Neural progenitor cell (in vitro differentiated cells): ENCODE results near the gene RTL10. TPM values are rescaled to one million over a fixed set of nuclear protein-coding genes. Genes with fewer than 3 reads are reported as not detected.
"Not testable (repeated sequence)": the region's sequence is repeated elsewhere in the genome, so short reads cannot be mapped to it uniquely, and the experiment has no call there.

ENCODE experiments used
- DNase-seq: peaks from one replicate; pipeline ENCODE4 v3.0.0-alpha.2; 2016; ENCODE audit warnings: low spot score
- H2AFZ ChIP-seq: fragments of 200-600 bp; sonication (generic); replicated peaks from 2 replicates; pipeline ENCODE4 v1.6.1; 2016; ENCODE audit warnings: antibody characterized with exemption
- H3F3A ChIP-seq: fragments of 200-600 bp; sonication (generic); 2 replicates; pipeline ENCODE4 v1.6.1; 2016; ENCODE audit warnings: antibody characterized with exemption, low read depth
- H3K27ac ChIP-seq: fragments of 200-600 bp; sonication (generic); 2 replicates; pipeline ENCODE4 v1.5.1; 2016; ENCODE audit warnings: mild to moderate bottlenecking
- H3K27me3 ChIP-seq: fragments of 200-600 bp; sonication (generic); 2 replicates; pipeline ENCODE4 v1.6.1; 2016; ENCODE audit warnings: mild to moderate bottlenecking, moderate library complexity
- H3K36me3 ChIP-seq: fragments of 200-600 bp; sonication (generic); 2 replicates; pipeline ENCODE4 v1.5.1; 2016
- H3K4me1 ChIP-seq: fragments of 200-600 bp; sonication (generic); 2 replicates; pipeline ENCODE4 v1.6.1; 2016; ENCODE audit warnings: mixed run types
- H3K4me2 ChIP-seq: fragments of 200-600 bp; sonication (generic); 2 replicates; pipeline ENCODE4 v1.6.1; 2016
- H3K4me3 ChIP-seq: fragments of 200-600 bp; sonication (generic); 2 replicates; pipeline ENCODE4 v1.5.1; 2016
- H3K79me2 ChIP-seq: fragments of 200-600 bp; sonication (generic); 2 replicates; pipeline ENCODE4 v1.6.1; 2016; ENCODE audit warnings: low read depth
- H3K9ac ChIP-seq: fragments of 200-600 bp; sonication (generic); 2 replicates; pipeline ENCODE4 v1.6.1; 2016
- H3K9me3 ChIP-seq: fragments of 200-600 bp; sonication (generic); 2 replicates; pipeline ENCODE4 v1.5.1; 2016; ENCODE audit warnings: low read depth
- H4K20me1 ChIP-seq: fragments of 200-600 bp; sonication (generic); 2 replicates; pipeline ENCODE4 v1.6.1; 2016; ENCODE audit warnings: low read depth
- H3K27ac Mint-ChIP-seq: 3 replicates; pipeline ENCODE4 v1.8.0; 2021; ENCODE audit warnings: mixed read lengths
- H3K27me3 Mint-ChIP-seq: 2 replicates; pipeline ENCODE4 v1.8.0; 2022; ENCODE audit warnings: low read depth, mild to moderate bottlenecking, inconsistent platforms, moderate library complexity, mixed read lengths; ENCODE audit not compliant: insufficient read depth
- H3K36me3 Mint-ChIP-seq: 3 replicates; pipeline ENCODE4 v1.8.0; 2021; ENCODE audit warnings: mixed read lengths
- H3K4me1 Mint-ChIP-seq: 3 replicates; pipeline ENCODE4 v1.8.0; 2021; ENCODE audit warnings: mixed read lengths
- H3K4me3 Mint-ChIP-seq: 3 replicates; pipeline ENCODE4 v1.8.0; 2021; ENCODE audit warnings: mild to moderate bottlenecking, moderate library complexity, mixed read lengths
- H3K9me3 Mint-ChIP-seq: 3 replicates; pipeline ENCODE4 v1.8.0; 2020; ENCODE audit warnings: mixed read lengths
- EZH2 ChIP-seq: fragments of 200-600 bp; sonication (generic); IDR thresholded peaks from 2 replicates; pipeline ENCODE4 v1.6.1; 2017; ENCODE audit warnings: antibody characterized with exemption, mild to moderate bottlenecking, moderate library complexity
- EZH2phosphoT487 ChIP-seq: fragments of 200-600 bp; sonication (generic); IDR thresholded peaks from 2 replicates; pipeline ENCODE4 v1.6.1; 2017; ENCODE audit warnings: antibody characterized with exemption
- total RNA-seq: library from RNA; depleted of rRNA; stranded (reverse); fragments of >200 nt; gene quantifications from 2 replicates; pipeline ENCODE4 v1.2.3, GENCODE V29; 2015; ENCODE audit warnings: low replicate concordance
- TF ChIP-seq, protein P1 (sequence below): fragments of 200-600 bp; sonication (generic); IDR thresholded peaks from 2 replicates; pipeline ENCODE4 v1.5.1; 2017; ENCODE audit warnings: antibody characterized with exemption, mild to moderate bottlenecking

RTL10 gene
- total RNA-seq, 1 donor from 2014 or later = 7.3 TPM

DNA sequence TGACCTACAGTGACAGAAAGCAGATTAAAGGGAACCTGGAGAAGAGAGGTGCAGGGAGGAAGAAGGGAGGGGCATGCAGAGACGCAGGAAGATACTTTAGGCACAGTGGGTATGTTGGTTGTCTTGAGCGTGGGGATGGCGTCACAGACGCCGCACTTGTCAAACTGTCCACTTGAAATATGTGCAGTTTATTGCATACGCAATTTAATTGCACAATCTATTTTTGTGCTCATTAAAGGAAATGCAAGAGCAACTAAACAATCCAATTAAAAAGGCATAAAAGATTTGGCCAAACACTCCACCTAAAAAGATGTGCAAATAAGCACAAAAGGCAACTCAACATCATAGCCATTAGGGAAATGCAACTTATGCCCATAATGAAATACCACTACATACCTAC, 16.8 kb downstream of the RTL10 start:
- no peaks in the 10 kb centered on the region for H3K9me3 ChIP-seq
- TF ChIP-seq, protein P1, sequence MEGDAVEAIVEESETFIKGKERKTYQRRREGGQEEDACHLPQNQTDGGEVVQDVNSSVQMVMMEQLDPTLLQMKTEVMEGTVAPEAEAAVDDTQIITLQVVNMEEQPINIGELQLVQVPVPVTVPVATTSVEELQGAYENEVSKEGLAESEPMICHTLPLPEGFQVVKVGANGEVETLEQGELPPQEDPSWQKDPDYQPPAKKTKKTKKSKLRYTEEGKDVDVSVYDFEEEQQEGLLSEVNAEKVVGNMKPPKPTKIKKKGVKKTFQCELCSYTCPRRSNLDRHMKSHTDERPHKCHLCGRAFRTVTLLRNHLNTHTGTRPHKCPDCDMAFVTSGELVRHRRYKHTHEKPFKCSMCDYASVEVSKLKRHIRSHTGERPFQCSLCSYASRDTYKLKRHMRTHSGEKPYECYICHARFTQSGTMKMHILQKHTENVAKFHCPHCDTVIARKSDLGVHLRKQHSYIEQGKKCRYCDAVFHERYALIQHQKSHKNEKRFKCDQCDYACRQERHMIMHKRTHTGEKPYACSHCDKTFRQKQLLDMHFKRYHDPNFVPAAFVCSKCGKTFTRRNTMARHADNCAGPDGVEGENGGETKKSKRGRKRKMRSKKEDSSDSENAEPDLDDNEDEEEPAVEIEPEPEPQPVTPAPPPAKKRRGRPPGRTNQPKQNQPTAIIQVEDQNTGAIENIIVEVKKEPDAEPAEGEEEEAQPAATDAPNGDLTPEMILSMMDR = no peak
- TF ChIP-seq EZH2 (no peak), EZH2phosphoT487 (no peak)
- no peak overlapping the region for H2AFZ ChIP-seq
- H3K79me2 ChIP-seq = no peaks in the 10 kb centered on the region
- DNase-seq = no peak
- Mint-ChIP-seq H3K4me3 (no peak overlapping the region), H3K36me3 (no peaks in the 10 kb centered on the region), H3K4me1 (peaks cover 3% of the 10 kb centered on the region), H3K9me3 (no peaks in the 10 kb centered on the region), H3K27me3 (peaks cover 4% of the 10 kb centered on the region), H3K27ac (no peak overlapping the region)
- H3K4me3 ChIP-seq = no peak overlapping the region
- H4K20me1 ChIP-seq = peaks cover 15% of the 10 kb centered on the region
- H3K36me3 ChIP-seq = no peaks in the 10 kb centered on the region
- H3K27ac ChIP-seq = no peak overlapping the region
- no peak overlapping the region for H3K9ac ChIP-seq
- peaks cover 8% of the 10 kb centered on the region for H3F3A ChIP-seq
- H3K27me3 ChIP-seq = no peaks in the 10 kb centered on the region
- H3K4me1 ChIP-seq = peaks cover 7% of the 10 kb centered on the region
- no peak overlapping the region for H3K4me2 ChIP-seq

DNA sequence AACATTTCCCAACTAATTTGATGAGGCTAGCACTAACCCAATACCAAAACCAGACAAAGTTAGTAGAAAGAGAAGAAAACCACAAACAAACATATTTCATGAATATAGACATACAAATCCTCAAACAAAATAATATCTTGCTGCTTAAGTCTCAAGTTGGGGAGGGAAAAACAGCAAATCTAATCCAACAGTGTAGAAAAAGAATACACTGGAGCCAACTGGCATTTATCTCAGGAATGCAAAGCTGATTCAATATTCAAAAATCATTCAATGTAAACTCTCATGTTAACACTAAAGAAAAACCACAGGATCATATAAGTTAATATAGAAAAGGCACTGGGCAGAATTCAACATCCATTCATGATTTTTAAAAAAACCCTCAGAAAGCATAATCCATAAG, 18.2 kb downstream of the RTL10 start:
- no peaks in the 10 kb centered on the region for H3K9me3 Mint-ChIP-seq
- H3K27me3 ChIP-seq = no peaks in the 10 kb centered on the region
- peaks cover 3% of the 10 kb centered on the region for H4K20me1 ChIP-seq
- TF ChIP-seq EZH2phosphoT487 (no peak), EZH2 (no peak)
- TF ChIP-seq, protein P1 = no peak
- H3K9ac ChIP-seq = no peak overlapping the region
- no peak for DNase-seq
- H2AFZ ChIP-seq = no peak overlapping the region
- no peak overlapping the region for H3K4me2 ChIP-seq
- no peak overlapping the region for H3K4me3 ChIP-seq
- H3K27me3 Mint-ChIP-seq = peaks cover 4% of the 10 kb centered on the region
- H3K36me3 ChIP-seq = no peaks in the 10 kb centered on the region
- no peaks in the 10 kb centered on the region for H3K36me3 Mint-ChIP-seq
- H3F3A ChIP-seq = peaks cover 4% of the 10 kb centered on the region
- H3K79me2 ChIP-seq = no peaks in the 10 kb centered on the region
- no peak overlapping the region for H3K27ac ChIP-seq
- H3K9me3 ChIP-seq = no peaks in the 10 kb centered on the region
- H3K4me1 Mint-ChIP-seq = no peaks in the 10 kb centered on the region
- no peaks in the 10 kb centered on the region for H3K4me1 ChIP-seq
- H3K27ac Mint-ChIP-seq = no peak overlapping the region
- H3K4me3 Mint-ChIP-seq = no peak overlapping the region

DNA sequence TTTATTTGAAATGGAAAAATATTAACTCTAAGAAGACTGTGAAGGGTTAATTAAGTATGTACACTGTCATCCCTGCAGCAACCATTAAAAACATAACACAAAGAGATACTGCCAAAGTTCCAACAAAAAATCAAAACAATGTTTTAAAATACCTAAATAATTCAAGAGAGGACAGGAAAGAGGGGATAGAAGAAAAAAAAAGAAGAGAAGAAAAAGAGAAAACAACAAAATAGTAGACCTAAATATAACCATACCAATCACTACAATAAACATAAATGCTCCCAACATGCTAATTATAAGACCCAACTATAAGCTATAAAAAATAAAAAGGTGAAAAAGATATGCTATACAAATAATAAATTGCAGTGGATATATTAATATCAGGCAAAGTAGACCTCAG, 20.1 kb downstream of the RTL10 start:
- no peak overlapping the region for H3K27ac ChIP-seq
- H3K27me3 ChIP-seq = no peaks in the 10 kb centered on the region
- peaks cover 4% of the 10 kb centered on the region for H3F3A ChIP-seq
- no peaks in the 10 kb centered on the region for H4K20me1 ChIP-seq
- no peaks in the 10 kb centered on the region for H3K36me3 Mint-ChIP-seq
- H3K36me3 ChIP-seq = no peaks in the 10 kb centered on the region
- no peak for DNase-seq
- no peaks in the 10 kb centered on the region for H3K79me2 ChIP-seq
- H3K4me3 Mint-ChIP-seq = no peak overlapping the region
- H3K9me3 ChIP-seq = no peaks in the 10 kb centered on the region
- H3K4me1 Mint-ChIP-seq = no peaks in the 10 kb centered on the region
- H3K9ac ChIP-seq = no peak overlapping the region
- H3K4me2 ChIP-seq = no peak overlapping the region
- no peak overlapping the region for H2AFZ ChIP-seq
- no peak overlapping the region for H3K27ac Mint-ChIP-seq
- TF ChIP-seq, protein P1 = no peak
- TF ChIP-seq EZH2phosphoT487 = no peak
- no peak for TF ChIP-seq EZH2
- H3K4me3 ChIP-seq = no peak overlapping the region
- H3K9me3 Mint-ChIP-seq = no peaks in the 10 kb centered on the region
- no peaks in the 10 kb centered on the region for H3K4me1 ChIP-seq
- H3K27me3 Mint-ChIP-seq = peaks cover 4% of the 10 kb centered on the region

DNA sequence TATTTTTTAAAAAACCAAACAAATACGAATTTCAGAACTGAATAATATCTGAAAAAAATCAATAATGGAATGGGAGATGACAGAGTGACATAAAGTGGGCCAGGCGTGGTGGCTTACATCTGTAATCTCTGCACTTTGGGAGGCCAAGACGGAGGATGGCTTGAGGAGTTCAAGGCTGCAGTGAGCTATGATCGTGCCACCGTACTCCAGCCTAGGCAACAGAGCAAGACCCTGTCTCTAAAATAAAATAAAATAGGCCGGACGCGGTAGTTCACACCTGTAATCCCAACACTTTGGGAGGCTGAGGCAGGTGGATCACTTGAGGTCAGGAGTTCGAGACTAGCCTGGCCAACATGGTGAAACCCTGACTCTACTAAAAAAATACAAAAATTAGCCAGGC, 21.3 kb downstream of the RTL10 start:
- not testable (repeated sequence) for H3K79me2 ChIP-seq

More for the DNA sequence above, 21.3 kb downstream of the RTL10 start:
- H3K4me1 ChIP-seq, H3K9ac ChIP-seq, H3K4me1 Mint-ChIP-seq, H3K36me3 ChIP-seq, H3K27ac ChIP-seq, H3K9me3 ChIP-seq, DNase-seq, H3K4me2 ChIP-seq, H2AFZ ChIP-seq, H3K9me3 Mint-ChIP-seq, H3K27ac Mint-ChIP-seq, H3K4me3 ChIP-seq, H3F3A ChIP-seq, H3K4me3 Mint-ChIP-seq, H3K27me3 Mint-ChIP-seq, H3K27me3 ChIP-seq, H4K20me1 ChIP-seq, H3K36me3 Mint-ChIP-seq: not testable (repeated sequence)
